HepG2 (cell line): ENCODE measurements around the gene TFB1M. TPM values are rescaled to one million over a fixed set of nuclear protein-coding genes. Genes with fewer than 3 reads are reported as not detected.
A peak's percentile ranks its signal among the peaks of the same experiment; 100 is the strongest.

ENCODE experiments used
- ATAC-seq: fragments of 200-7000 bp; cut with Tn5 transposase; 3 replicates; pipeline ENCODE4 v1.9.1; 2020; ENCODE audit warnings: mild to moderate bottlenecking, moderate library complexity
- BruUV-seq: library from RNA; stranded (reverse); fragments of 400-500 nt; replicated peaks from 2 replicates; lab custom pipeline; 2021; lab: Mats Ljungman, UMichigan
- CTCF ChIA-PET: fragments of 300-600 bp; formaldehyde crosslinking; extraction: SDS; loops from one replicate; lab custom pipeline; 2021; ENCODE audit warnings: low total read pairs, inconsistent platforms, low intra/inter-chr PET ratio; lab: Yijun Ruan, JAX
- POLR2A ChIA-PET: fragments of 350-600 bp; sonication (Branson Sonifier 250); formaldehyde crosslinking; loops from one replicate; lab custom pipeline; 2020; ENCODE audit warnings: antibody characterized with exemption, inconsistent platforms; lab: Yijun Ruan, JAX
- DNase-seq: peaks from one replicate; pipeline ENCODE4 v3.0.0-alpha.2; 2015; ENCODE audit warnings: low spot score
- FAIRE-seq: peaks from 3 replicates; lab custom pipeline; 2011; peaks lifted over from hg19 to GRCh38; lab: Jason Lieb, UNC
- H2AFZ ChIP-seq: one replicate; pipeline ENCODE4 v1.6.1; 2011; ENCODE audit warnings: low read length, inconsistent platforms
- H3K27ac ChIP-seq: fragments of 300-600 bp; 3 replicates; pipeline ENCODE4 v1.8.0; 2011; ENCODE audit warnings: mixed run types, mild to moderate bottlenecking, mixed read lengths, low read length, inconsistent platforms; ENCODE audit not compliant: insufficient read depth; ENCODE audit errors: extremely low read length
- H3K27me3 ChIP-seq, 2 experiments: fragments of 200-600 bp in 1 of 2; 2 replicates in 1 of 2; 3 replicates in 1 of 2; pipeline versions ENCODE4 v1.6.0 to v1.8.0; 2011; ENCODE audit warnings: low read length in 2 of 2, mild to moderate bottlenecking in 2 of 2, moderate library complexity in 2 of 2, inconsistent platforms in 1 of 2; ENCODE audit not compliant: insufficient read depth in 2 of 2, control insufficient read depth in 1 of 2
- H3K36me3 ChIP-seq, 2 experiments: fragments of 200-600 bp in 1 of 2; replicated peaks in 1 of 2; 2 replicates in 1 of 2; 3 replicates in 1 of 2; pipeline versions ENCODE4 v1.5.1 to v1.8.0; 2011; ENCODE audit warnings: low read length in 2 of 2, inconsistent platforms in 1 of 2; ENCODE audit not compliant: insufficient read depth in 2 of 2, control insufficient read depth in 1 of 2
- H3K4me1 ChIP-seq: 2 replicates; pipeline ENCODE4 v1.5.1; 2012; ENCODE audit warnings: low read length, inconsistent platforms; ENCODE audit not compliant: insufficient read depth
- H3K4me2 ChIP-seq: 2 replicates; pipeline ENCODE4 v1.6.0; 2011; ENCODE audit warnings: low read depth, low read length, inconsistent platforms
- H3K4me3 ChIP-seq, 3 experiments: fragments of 200-600 bp in 1 of 3; sonication (generic), shearing (Covaris generic) in 1 of 3; replicated peaks in 1 of 3; 2 replicates each; pipeline ENCODE4 v1.5.1; 2011 to 2016; ENCODE audit warnings: low read length in 3 of 3, inconsistent platforms in 2 of 3, low read depth in 2 of 3, mild to moderate bottlenecking in 2 of 3, control low read depth in 1 of 3, mixed read lengths in 1 of 3; ENCODE audit not compliant: insufficient read depth in 1 of 3
- H3K79me2 ChIP-seq: one replicate; pipeline ENCODE4 v1.6.1; 2011; ENCODE audit warnings: low read length, inconsistent platforms; ENCODE audit not compliant: insufficient read depth
- H3K9ac ChIP-seq: 2 replicates; pipeline ENCODE4 v1.6.0; 2011; ENCODE audit warnings: mild to moderate bottlenecking, low read depth, low read length, inconsistent platforms; ENCODE audit not compliant: insufficient read depth
- H3K9me3 ChIP-seq: 2 replicates; pipeline ENCODE4 v1.5.1; 2012; ENCODE audit warnings: mild to moderate bottlenecking, low read length
- H4K20me1 ChIP-seq: 2 replicates; pipeline ENCODE4 v1.6.0; 2011; ENCODE audit warnings: inconsistent platforms, mild to moderate bottlenecking, low read length, moderate library complexity; ENCODE audit not compliant: insufficient read depth
- CREM ChIP-seq, 2 experiments: sonication (generic) in 1 of 2; formaldehyde crosslinking in 1 of 2; IDR thresholded peaks; 2 replicates each; pipeline versions ENCODE4 v1.4.0 to v1.6.1; 2016 to 2020; ENCODE audit warnings: antibody characterized with exemption in 1 of 2, mild to moderate bottlenecking in 1 of 2, missing genetic modification reagents in 1 of 2
- ZFP62 ChIP-seq: sonication (generic); formaldehyde crosslinking; IDR thresholded peaks from 2 replicates; pipeline ENCODE4 v1.4.0; 2020; ENCODE audit warnings: missing genetic modification reagents
- ZNF772 ChIP-seq: sonication (generic); formaldehyde crosslinking; IDR thresholded peaks from 2 replicates; pipeline ENCODE4 v1.5.0; 2020; ENCODE audit warnings: mild to moderate bottlenecking, missing genetic modification reagents
- ZNF781 ChIP-seq: sonication (generic); formaldehyde crosslinking; IDR thresholded peaks from 2 replicates; pipeline ENCODE4 v1.5.1; 2020; ENCODE audit warnings: borderline replicate concordance, mild to moderate bottlenecking, missing genetic modification reagents; ENCODE audit errors: not compliant biosample characterization
- WGBS: methylation state at CpG from one replicate; pipeline ENCODE4 v1.1.6; 2017; ENCODE audit warnings: low lambda C conversion rate; 5-methylcytosine and 5-hydroxymethylcytosine counted together
- in situ Hi-C: cut with HindIII; loops from 2 replicates; pipeline ENCODE4 v1.10.0; 2017; ENCODE audit warnings: low pct_unique_long_range_greater_than_20kb; ENCODE audit not compliant: extremely low pct_ligation_motif_present
- intact Hi-C: fragments of 100-400 bp; cut with micrococcal nuclease; formaldehyde crosslinking; loops from one replicate; pipeline ENCODE4 v1.10.0; 2022; ENCODE audit not compliant: unreplicated experiment
- polyA plus RNA-seq, 8 experiments: library from polyadenylated mRNA; depleted of rRNA in 3 of 8; stranded (reverse) in 7 of 8; unstranded in 1 of 8; fragments of >200 nt; fragmentation: Illumina TruSeq in 4 of 8; extraction: Trizol in 4 of 8; gene quantifications; 2 replicates each; pipeline versions ENCODE4 v1.2.1 to v1.2.3, GENCODE V29; 2011 to 2016; ENCODE audit warnings: low read depth in 4 of 8, missing spikeins in 1 of 8, mixed read lengths in 1 of 8; ENCODE audit not compliant: insufficient read depth in 1 of 8
- total RNA-seq, 5 experiments: library from RNA; depleted of rRNA; stranded (reverse); fragments of >200 nt; fragmentation: Illumina TruSeq; extraction: Trizol; gene quantifications; 2 replicates each; pipeline ENCODE4 v1.2.3, GENCODE V29; 2016; ENCODE audit warnings: low read depth in 1 of 5
- TF ChIP-seq, protein P1 (sequence below): sonication (generic); formaldehyde crosslinking; IDR thresholded peaks from 2 replicates; pipeline ENCODE4 v1.4.0; 2020; ENCODE audit warnings: missing genetic modification reagents, mild to moderate bottlenecking, borderline replicate concordance

TFB1M gene
- total and polyA plus RNA-seq, 2 of the 13 experiments (the other 11 are each of a cell fraction or from before 2014, with no cell fraction given) = 91.4 to 122 TPM

- no peak overlapping the region for H3K4me2 ChIP-seq
- no peak overlapping the region for H3K4me3 ChIP-seq
- in situ Hi-C loops (no loop called here), intact Hi-C loops (no loop called here)
- H3K27me3 ChIP-seq = no peaks in the 10 kb centered on the region
- CTCF ChIA-PET = no interaction called here
- H3K79me2 ChIP-seq = no peaks in the 10 kb centered on the region
- no peak for DNase-seq
- peak; percentile 59 for TF ChIP-seq ZNF781 (CRISPR knock-in tag)
- peak; percentile 25; the same call in 1 of the 2 replicates for TF ChIP-seq ZNF772
- TF ChIP-seq, protein P1, sequence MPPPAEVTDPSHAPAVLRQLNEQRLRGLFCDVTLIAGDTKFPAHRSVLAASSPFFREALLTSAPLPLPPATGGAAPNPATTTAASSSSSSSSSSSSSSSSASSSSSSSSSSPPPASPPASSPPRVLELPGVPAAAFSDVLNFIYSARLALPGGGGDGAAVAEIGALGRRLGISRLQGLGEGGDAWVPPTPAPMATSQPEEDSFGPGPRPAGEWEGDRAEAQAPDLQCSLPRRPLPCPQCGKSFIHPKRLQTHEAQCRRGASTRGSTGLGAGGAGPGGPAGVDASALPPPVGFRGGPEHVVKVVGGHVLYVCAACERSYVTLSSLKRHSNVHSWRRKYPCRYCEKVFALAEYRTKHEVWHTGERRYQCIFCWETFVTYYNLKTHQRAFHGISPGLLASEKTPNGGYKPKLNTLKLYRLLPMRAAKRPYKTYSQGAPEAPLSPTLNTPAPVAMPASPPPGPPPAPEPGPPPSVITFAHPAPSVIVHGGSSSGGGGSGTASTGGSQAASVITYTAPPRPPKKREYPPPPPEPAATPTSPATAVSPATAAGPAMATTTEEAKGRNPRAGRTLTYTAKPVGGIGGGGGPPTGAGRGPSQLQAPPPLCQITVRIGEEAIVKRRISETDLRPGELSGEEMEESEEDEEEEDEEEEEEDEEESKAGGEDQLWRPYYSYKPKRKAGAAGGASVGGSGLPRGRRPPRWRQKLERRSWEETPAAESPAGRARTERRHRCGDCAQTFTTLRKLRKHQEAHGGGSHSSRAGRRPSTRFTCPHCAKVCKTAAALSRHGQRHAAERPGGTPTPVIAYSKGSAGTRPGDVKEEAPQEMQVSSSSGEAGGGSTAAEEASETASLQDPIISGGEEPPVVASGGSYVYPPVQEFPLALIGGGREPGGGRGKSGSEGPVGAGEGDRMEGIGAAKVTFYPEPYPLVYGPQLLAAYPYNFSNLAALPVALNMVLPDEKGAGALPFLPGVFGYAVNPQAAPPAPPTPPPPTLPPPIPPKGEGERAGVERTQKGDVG (CRISPR knock-in tag) = no peak
- no peaks in the 10 kb centered on the region for H3K36me3 ChIP-seq
- ATAC-seq = no peak
- POLR2A ChIA-PET = no interaction called here
- peak overlapping the region; percentile 31 for H2AFZ ChIP-seq
- no peak overlapping the region for H3K9ac ChIP-seq
- peaks cover 31% of the 10 kb centered on the region for H3K9me3 ChIP-seq
- no peaks in the 10 kb centered on the region for H4K20me1 ChIP-seq
- peaks cover 13% of the 10 kb centered on the region for H3K4me1 ChIP-seq
- H3K27ac ChIP-seq = no peak overlapping the region
- no peak for FAIRE-seq
- BruUV-seq = no TSS peak
These were observed 38.5 kb upstream of the TFB1M start for GRCh38 chr6:155352811-155353210.

- no peaks in the 10 kb centered on the region for H3K27me3 ChIP-seq
- H3K9ac ChIP-seq = no peak overlapping the region
- peaks cover 38% of the 10 kb centered on the region for H3K9me3 ChIP-seq
- DNase-seq (no peak), ATAC-seq (no peak), FAIRE-seq (no peak)
- H3K4me2 ChIP-seq = no peak overlapping the region
- in situ Hi-C loops = no loop called here
- H3K27ac ChIP-seq = no peak overlapping the region
- H2AFZ ChIP-seq = no peak overlapping the region
- BruUV-seq = no TSS peak
- no peaks in the 10 kb centered on the region for H3K36me3 ChIP-seq
- H3K79me2 ChIP-seq = no peaks in the 10 kb centered on the region
- CTCF ChIA-PET = no interaction called here
- peaks cover 19% of the 10 kb centered on the region for H3K4me1 ChIP-seq
- POLR2A ChIA-PET = no interaction called here
- WGBS = 95% methylated on average over 4 of the region's 4 CpGs
- TF ChIP-seq ZFP62 (no peak), CREM (IDR thresholded peaks at IDR 0.05) (no peak), CREM (CRISPR knock-in tag; IDR thresholded peaks at IDR 0.05) (no peak)
- no peaks in the 10 kb centered on the region for H4K20me1 ChIP-seq
- intact Hi-C loops = no loop called here
- no peak overlapping the region for H3K4me3 ChIP-seq
These were observed 37.8 kb upstream of the TFB1M start for GRCh38 chr6:155352130-155352420.
